Loucy (cell line): ENCODE results near the gene TF.

ENCODE experiments used
- EZH2phosphoT487 ChIP-seq: fragments of 200-600 bp; IDR thresholded peaks from 2 replicates; pipeline ENCODE4 v1.6.1; 2018; ENCODE audit warnings: antibody characterized with exemption, mild to moderate bottlenecking, moderate library complexity, borderline replicate concordance
- TF ChIP-seq, protein P1 (sequence below): fragments of 200-600 bp; sonication (generic); conservative IDR thresholded peaks from 2 replicates; pipeline ENCODE4 v1.5.1; 2014; ENCODE audit warnings: mild to moderate bottlenecking, antibody characterized with exemption, low read length

DNA sequence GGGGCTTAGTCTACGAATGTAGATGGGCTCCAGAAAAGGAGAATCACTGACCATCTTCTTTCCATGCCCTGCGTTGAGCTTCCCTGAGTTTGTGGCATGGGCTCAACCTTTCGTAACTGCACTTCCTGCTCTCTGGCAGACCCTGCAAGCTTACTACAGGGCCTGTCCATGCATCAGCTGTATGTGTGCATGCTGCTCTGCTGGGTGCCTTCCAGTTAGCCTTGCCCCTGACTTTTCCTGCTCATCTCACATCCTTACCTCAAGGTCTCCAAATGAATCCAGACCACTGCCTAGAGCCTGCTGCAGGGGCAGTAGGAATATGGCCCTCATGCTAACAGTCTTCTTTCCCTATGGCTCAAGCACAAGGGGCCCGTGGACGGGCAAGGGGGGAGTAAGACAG, 2.0 kb upstream of the TF start:
- TF ChIP-seq, protein P1, sequence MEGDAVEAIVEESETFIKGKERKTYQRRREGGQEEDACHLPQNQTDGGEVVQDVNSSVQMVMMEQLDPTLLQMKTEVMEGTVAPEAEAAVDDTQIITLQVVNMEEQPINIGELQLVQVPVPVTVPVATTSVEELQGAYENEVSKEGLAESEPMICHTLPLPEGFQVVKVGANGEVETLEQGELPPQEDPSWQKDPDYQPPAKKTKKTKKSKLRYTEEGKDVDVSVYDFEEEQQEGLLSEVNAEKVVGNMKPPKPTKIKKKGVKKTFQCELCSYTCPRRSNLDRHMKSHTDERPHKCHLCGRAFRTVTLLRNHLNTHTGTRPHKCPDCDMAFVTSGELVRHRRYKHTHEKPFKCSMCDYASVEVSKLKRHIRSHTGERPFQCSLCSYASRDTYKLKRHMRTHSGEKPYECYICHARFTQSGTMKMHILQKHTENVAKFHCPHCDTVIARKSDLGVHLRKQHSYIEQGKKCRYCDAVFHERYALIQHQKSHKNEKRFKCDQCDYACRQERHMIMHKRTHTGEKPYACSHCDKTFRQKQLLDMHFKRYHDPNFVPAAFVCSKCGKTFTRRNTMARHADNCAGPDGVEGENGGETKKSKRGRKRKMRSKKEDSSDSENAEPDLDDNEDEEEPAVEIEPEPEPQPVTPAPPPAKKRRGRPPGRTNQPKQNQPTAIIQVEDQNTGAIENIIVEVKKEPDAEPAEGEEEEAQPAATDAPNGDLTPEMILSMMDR: no peak
- TF ChIP-seq EZH2phosphoT487: no peak
